GM23248 (cell line): Measurements from ENCODE around the gene JRKL.

Experiments used
- EZH2 ChIP-seq: fragments of 200-600 bp; sonication (generic); IDR thresholded peaks from 2 replicates; pipeline ENCODE4 v1.6.1; 2018; ENCODE audit warnings: antibody characterized with exemption, mild to moderate bottlenecking; ENCODE audit not compliant: insufficient read depth, poor library complexity, severe bottlenecking
- EZH2phosphoT487 ChIP-seq: fragments of 200-600 bp; sonication (generic); IDR thresholded peaks from 2 replicates; pipeline ENCODE4 v1.6.1; 2018; ENCODE audit warnings: antibody characterized with exemption, moderate library complexity, mild to moderate bottlenecking, low read depth; ENCODE audit not compliant: insufficient read depth

DNA sequence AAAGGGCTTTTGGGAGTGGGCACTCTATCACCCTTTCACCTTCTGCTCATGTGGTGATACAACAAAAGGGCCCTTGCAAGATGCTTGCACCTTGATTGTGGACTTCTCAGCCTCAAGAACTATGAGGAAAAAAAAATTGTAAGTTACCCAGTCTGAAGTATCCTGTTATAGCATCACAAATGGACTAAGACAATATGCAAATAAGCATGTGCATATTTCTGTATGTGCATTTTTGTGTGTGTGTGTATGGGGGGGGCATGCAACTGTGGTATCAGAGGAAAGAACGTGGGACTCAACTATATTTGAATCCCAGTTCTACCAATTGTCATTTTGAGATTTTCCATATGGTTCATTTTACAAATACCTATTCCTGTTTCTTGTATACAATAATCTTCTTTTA, 10.9 kb downstream of the JRKL start:
- TF ChIP-seq EZH2phosphoT487 (no peak), EZH2 (no peak)
